ENCODE results near the gene SESN2.

SESN2 gene

GRCh38 chr1:28282426-28283407, 23.4 kb downstream of the SESN2 start:
- TF ChIP-seq CTCF (IDR thresholded peaks at IDR 0.05; ENCODE audit: low read depth, low read length, missing control alignments): no peak
- H3K4me3 ChIP-seq (replicated peaks; ENCODE audit: low read depth, low read length): no peak overlapping the region
- no peak for DNase-seq (ENCODE audit: extremely low read depth, low read depth)

GRCh38 chr1:28286111-28286510, 26.8 kb downstream of the SESN2 start:
- TF ChIP-seq CTCF (IDR thresholded peaks at IDR 0.05; ENCODE audit: low read depth, low read length, missing control alignments): no peak
- DNase-seq (ENCODE audit: extremely low read depth, low read depth): no peak
- H3K4me3 ChIP-seq (replicated peaks; ENCODE audit: low read depth, low read length): no peak overlapping the region

GRCh38 chr1:28288487-28288886, 29.2 kb downstream of the SESN2 start:
- DNase-seq (ENCODE audit: extremely low read depth, low read depth): no peak
- no peak overlapping the region for H3K4me3 ChIP-seq (replicated peaks; ENCODE audit: low read depth, low read length)
- no peak for TF ChIP-seq CTCF (IDR thresholded peaks at IDR 0.05; ENCODE audit: low read depth, low read length, missing control alignments)

- TF ChIP-seq CTCF (IDR thresholded peaks at IDR 0.05; ENCODE audit: low read depth, low read length, missing control alignments): no peak
- DNase-seq (ENCODE audit: extremely low read depth, low read depth): no peak
- H3K4me3 ChIP-seq (replicated peaks; ENCODE audit: low read depth, low read length): no peak overlapping the region
These were observed 31.5 kb downstream of the SESN2 start for GRCh38 chr1:28290851-28291250.

- no peak overlapping the region for H3K4me3 ChIP-seq (replicated peaks; ENCODE audit: low read depth, low read length)
- no peak for TF ChIP-seq CTCF (IDR thresholded peaks at IDR 0.05; ENCODE audit: low read depth, low read length, missing control alignments)
- DNase-seq (ENCODE audit: extremely low read depth, low read depth): no peak
These were observed 32.4 kb downstream of the SESN2 start for GRCh38 chr1:28291711-28292110.

GRCh38 chr1:28295936-28296335, 36.6 kb downstream of the SESN2 start:
- DNase-seq (ENCODE audit: extremely low read depth, low read depth): no peak
- no peak for TF ChIP-seq CTCF (IDR thresholded peaks at IDR 0.05; ENCODE audit: low read depth, low read length, missing control alignments)
- no peak overlapping the region for H3K4me3 ChIP-seq (replicated peaks; ENCODE audit: low read depth, low read length)
